ENCODE measurements around the gene SNX4.

DNA sequence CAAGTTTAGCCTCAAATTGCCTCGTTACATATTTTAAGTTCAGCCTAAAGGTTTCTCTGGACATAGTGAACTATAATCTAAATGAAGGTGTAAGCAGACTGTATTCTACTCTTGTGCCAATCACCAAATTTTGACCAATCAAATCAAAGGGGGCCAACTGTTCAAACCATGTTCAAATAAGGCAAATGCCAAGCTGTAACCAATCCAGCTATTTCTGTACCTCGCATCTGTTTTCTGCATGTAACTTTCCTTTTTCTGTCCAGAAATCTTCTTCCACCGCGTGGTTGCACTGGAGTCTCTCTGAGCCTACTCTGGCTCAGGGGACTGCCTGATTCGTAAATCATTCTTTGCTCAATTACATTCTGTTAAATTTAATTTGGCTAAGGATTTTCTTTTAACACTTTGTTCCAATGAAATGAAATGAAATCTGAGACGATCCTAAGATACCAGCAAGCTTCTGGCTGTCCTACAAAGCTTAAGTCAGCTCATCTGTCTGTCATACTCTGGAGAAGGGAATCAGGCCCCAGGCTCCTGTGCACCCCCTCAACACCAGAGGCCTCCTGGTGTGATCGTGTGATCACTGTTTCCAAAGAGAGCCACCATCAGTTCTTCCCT, 91.7 kb downstream of the SNX4 start:
- TF ChIP-seq, protein P1, sequence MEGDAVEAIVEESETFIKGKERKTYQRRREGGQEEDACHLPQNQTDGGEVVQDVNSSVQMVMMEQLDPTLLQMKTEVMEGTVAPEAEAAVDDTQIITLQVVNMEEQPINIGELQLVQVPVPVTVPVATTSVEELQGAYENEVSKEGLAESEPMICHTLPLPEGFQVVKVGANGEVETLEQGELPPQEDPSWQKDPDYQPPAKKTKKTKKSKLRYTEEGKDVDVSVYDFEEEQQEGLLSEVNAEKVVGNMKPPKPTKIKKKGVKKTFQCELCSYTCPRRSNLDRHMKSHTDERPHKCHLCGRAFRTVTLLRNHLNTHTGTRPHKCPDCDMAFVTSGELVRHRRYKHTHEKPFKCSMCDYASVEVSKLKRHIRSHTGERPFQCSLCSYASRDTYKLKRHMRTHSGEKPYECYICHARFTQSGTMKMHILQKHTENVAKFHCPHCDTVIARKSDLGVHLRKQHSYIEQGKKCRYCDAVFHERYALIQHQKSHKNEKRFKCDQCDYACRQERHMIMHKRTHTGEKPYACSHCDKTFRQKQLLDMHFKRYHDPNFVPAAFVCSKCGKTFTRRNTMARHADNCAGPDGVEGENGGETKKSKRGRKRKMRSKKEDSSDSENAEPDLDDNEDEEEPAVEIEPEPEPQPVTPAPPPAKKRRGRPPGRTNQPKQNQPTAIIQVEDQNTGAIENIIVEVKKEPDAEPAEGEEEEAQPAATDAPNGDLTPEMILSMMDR (conservative IDR thresholded peaks at IDR 0.05; ENCODE audit: low read length): no peak
- no peak for TF ChIP-seq EZH2phosphoT487 (IDR thresholded peaks at IDR 0.05; ENCODE audit: borderline replicate concordance, low read depth, low read length)

All from OCI-LY7 (cell line).